HG03039 (cell line): ENCODE results near the gene METRNL.
"Not testable (repeated sequence)": the region's sequence is repeated elsewhere in the genome, so short reads cannot be mapped to it uniquely, and the experiment has no call there.

Source experiments
- ATAC-seq: cut with Tn5 transposase; IDR thresholded peaks from one replicate; pipeline ENCODE4 v1.9.1; 2021; ENCODE audit warnings: mild to moderate bottlenecking, moderate library complexity; ENCODE audit not compliant: unreplicated experiment

Gene METRNL

GRCh38 chr17:83051396-83052240, 27.8 kb upstream of the METRNL start:
- peak; percentile 92 for ATAC-seq

DNA sequence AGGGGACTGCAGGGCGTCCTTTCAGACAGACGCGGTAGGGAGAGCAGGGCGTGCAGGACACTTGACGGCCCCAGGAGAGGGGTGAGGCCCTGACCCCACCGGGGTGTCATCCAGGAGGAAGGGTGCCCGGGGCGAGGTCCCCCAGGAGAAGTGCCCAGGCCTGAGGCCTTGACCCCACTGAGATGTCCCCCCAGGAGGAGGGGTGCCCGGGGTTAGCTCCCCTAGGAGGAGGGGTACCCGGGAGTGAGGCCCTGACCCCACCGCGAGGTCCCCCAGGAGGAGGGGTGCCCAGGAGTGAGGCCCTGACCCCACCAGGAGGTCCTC, 27.2 kb upstream of the METRNL start:
- no peak for ATAC-seq

DNA sequence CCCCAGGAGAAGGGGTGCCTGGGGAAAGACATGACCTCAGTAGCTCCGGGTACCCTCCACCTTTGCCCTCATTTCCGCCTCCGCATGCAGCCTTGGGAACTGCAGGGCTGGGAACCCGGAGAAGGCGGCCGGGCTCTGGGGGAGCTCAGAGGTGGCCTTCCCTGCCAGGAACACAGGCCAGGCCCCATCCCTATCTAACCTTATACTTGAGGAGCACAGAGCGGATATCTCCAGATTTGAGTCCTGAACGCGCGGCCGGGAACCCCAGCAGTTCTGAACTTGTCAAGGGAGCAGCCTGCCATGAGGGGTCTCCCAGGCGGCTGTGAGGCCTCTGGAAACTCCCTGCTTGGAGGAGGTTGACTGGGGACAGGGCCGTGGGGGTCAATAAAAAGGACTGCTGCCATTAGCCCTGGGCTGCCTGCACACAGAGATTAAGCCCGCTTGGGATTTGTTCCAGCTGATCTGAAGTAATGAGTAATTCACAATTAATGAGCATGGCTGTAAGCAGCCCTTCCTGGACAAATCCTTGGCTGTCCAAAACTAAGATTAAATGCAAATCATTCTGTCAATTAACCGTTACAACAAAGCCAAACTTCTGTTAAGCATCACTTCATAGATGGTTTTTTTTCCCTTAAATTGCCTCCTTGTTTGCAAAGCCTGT, 26.3 kb upstream of the METRNL start:
- no peak for ATAC-seq

DNA sequence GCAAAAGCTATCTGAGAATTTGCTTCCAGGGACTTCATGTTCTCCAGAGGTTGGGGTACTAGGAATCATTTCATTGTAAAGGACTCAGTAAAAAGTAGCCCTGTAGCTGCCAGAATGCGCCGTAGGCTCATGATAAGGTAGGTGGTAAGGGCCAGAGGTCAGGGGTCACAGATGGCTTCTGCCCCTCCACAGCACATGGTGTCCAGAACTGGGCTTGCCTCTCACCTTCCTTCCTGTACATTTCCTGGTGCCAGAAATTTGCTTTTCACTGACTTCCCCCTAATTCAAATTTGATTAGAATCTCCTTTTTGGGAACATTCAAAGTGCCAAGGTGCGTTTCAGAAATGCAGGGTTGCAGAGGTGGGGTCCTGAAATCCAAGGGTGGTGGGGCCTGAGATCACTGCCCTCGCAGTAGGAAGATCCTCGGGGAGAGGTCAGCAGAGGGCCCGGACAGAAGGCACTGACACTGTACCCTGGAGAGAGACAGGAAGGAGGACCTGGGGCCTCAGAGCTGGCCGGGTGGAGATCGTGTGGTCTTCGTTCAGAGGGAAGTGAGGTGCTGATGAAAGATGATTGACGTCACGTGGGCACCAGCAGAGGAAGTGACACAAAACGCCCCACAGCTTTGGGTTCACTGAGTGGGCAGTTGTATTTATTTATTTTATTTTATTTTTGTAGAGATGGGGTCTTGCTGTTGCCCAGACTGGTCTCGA, 25.5 kb upstream of the METRNL start:
- ATAC-seq, result no peak

GRCh38 chr17:83054518-83055125, 24.8 kb upstream of the METRNL start:
- no peak for ATAC-seq

DNA sequence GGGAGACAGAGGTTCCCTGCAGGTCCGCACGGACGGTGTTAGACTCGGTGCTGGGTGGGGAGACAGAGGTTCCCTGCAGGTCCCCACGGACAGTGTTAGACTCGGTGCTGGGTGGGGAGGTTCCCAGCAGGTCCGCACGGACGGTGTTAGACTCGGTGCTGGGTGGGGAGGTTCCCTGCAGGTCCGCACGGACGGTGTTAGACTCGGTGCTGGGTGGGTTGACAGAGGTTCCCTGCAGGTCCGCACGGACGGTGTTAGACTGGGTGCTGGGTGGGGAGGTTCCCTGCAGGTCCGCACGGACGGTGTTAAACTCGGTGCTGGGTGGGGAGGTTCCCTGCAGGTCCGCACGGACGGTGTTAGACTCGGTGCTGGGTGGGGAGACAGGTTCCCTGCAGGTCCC, 24.2 kb upstream of the METRNL start:
- not testable (repeated sequence) for ATAC-seq

DNA sequence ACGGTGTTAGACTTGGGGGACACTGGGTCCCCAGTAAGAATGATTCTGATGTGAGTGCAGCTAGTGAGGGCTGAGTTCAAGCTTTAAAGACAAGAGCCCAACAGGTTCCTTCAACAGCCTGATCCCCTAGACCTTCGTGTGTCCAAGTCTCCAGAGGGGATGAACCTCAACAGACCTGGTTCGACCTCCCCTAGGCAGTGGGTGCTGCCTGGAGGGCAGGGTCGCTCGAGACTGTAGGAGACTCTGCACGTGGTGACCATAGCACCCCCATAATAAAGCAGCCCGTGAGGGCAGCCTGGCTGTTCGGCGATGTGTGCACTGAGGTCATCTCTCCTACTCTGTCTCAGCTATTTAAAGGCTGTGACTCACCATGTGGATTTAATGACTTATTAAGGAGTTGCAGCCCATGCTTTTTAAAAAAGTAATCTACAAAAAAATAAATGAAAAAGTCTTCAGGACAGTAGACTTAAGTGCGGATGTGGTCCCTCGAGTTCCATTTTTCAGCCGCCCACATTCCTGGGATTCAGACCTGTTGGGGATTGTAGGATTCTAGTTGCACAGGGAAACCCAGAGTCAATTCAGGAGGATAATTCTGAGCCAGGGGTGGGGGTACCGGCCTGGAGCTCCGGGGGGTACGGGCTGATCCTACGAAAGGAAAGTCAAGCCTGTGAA, 23.4 kb upstream of the METRNL start:
- ATAC-seq, result no peak

DNA sequence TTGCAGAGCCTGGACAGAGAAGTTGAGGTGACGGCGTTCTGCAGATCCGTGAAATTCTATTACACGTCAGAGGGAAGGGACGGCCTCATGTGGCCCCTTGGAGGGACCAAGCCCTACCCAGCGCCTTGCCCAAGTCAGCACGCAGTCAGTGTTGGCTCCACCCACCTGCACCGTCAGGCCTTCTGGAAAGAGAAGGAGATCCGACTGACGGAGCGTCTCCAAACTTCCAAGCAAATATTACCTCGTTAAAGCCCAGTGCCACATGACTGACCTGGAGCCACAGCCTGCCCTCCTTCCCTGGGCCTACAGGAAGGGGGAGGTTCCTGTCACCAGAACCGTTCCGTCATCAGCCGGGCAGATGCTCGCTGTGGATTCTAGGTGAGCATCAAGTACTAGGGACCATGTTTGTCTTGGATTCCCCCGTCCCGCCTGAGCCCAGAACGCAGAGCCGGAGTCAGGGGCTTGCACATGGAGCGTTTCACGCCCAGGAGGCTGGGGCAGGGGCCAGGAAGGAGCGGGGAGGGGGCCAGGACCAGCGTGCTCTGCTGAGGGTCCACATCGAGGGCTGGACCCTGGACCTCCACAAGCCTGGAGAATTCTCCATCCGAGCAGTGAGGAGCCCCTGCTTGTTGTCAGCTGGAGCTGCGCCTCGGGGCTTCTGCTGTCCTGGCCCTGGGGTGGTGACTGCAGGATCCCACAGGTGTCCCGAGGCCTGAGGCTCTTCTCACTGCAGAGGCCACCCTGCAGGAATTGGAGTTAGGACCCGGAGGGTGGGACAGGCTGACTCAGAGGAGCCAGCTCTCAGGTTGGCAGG, 22.6 kb upstream of the METRNL start:
- no peak for ATAC-seq

DNA sequence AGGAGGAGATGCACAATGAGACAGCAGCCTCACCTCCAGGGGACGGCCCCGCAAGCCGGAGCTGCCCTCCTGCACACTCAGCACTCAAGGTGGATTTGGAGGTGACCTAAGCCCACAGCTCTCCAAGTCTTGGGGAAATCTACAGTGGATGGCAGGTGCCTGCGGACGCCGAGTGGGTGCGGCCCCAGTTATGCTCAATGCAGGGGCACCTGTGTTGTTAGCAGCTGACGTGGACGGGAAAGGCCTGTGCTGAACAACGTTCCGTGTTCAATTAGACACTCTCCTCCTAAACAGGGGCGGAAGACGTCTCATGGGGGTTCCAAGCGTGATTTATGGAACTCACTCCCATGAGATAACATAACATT, 22.0 kb upstream of the METRNL start:
- ATAC-seq, result no peak

DNA sequence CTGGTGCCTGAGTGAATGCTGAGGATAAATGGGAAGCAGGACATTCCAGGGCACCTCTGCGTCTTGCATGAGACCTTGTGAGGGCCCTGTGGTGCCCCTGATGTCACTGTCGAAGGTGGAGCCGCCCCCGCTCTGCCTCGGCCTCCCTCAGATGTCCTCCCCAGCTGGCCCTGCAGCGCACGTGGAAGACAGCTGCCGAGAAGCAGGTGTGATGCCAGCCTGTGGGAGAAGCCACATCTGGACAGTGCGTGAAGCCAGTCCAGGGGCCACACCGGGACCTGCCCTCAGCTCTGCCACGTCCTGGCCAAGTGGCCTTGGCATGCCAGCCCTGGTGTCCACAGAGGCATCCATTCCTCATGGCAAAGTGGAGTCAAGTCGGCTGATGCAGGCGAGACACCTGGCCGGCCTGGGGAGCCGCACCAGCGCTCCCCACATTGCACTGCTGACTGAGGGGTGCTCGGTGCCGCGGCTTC, 21.6 kb upstream of the METRNL start:
- ATAC-seq, result no peak

- no peak for ATAC-seq
These were observed 21.1 kb upstream of the METRNL start for GRCh38 chr17:83058266-83058798.

- ATAC-seq, result no peak
These were observed 17.8 kb upstream of the METRNL start for GRCh38 chr17:83061586-83061985.

DNA sequence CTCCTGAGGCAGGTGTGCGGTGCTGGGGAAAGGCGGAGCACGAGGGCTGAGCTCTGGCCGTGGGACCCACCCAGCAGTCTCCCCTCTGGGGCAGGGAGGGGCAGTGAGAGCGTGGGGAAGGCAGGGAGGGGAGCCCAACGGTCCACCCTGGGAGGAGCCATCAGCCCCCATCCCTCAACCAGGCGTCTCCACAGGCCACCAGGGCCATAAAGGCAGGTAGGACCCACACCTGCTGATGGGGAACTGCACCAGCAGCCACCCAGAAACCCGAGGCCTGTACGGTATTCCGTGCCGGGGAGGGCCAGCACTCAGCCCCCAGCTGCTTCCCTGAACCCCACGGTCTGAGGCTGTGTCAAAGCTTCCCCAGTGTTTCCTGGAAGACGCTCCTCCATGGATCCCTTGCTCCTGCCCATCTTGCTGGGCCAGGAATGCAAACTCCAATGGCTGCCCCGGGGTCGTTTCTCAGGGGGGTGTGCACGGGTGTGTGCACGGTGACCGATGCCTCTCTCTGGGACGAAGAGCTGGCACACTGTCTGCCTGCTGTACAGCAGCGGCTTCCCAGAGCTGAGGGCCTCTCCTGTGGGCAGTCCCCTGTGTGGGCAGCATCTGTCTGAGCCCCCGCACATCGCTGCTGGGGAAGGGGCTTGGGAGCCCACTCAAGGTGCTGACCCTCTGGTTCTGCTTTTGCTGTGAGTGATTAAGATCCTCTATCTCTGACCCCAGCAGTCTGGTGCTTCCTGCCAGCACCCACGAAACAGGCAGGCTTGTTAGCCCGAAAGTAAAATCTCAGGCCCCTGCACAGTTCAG, 17.2 kb upstream of the METRNL start:
- ATAC-seq, result no peak

DNA sequence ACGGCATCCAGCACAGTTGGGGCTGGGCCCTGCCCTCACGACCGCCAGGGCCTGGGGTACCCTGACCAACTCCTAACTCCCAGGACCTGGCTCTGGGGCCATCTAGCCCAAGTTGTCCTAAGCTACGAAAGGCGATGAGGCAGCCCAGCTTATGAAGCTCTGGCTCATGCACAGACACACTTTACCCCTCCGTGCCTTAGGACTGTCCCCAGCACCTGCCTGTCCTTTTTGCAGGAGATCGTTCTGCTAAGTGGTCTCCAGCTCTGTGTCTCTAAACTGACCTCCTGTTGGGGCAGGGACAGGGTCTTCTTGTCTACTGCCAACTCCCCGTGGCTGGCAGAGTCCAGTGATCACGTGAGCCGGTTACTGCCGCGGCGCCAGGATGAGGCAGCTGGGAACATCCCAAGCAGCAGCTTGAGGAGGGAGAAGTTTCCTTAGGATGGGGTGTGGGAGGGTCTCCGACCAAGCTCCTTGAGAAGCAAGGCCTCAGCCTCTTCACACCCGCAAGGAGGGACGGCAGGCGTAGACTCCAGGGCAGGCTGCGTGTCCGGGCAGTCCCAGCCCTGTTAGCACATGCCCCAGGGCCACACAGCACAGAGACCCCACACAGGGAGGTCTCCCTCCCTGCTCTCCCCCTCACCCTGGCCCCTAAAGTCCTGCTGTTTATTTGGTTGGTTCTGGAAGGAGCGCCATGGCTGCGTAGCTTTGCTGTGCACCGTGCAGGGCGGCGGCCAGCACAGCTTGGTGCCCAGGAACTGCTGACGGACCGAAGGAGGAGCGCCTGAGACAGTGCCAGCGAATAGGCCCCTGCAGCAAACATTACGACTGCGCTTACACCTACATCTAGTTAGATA, 16.4 kb upstream of the METRNL start:
- no peak for ATAC-seq

DNA sequence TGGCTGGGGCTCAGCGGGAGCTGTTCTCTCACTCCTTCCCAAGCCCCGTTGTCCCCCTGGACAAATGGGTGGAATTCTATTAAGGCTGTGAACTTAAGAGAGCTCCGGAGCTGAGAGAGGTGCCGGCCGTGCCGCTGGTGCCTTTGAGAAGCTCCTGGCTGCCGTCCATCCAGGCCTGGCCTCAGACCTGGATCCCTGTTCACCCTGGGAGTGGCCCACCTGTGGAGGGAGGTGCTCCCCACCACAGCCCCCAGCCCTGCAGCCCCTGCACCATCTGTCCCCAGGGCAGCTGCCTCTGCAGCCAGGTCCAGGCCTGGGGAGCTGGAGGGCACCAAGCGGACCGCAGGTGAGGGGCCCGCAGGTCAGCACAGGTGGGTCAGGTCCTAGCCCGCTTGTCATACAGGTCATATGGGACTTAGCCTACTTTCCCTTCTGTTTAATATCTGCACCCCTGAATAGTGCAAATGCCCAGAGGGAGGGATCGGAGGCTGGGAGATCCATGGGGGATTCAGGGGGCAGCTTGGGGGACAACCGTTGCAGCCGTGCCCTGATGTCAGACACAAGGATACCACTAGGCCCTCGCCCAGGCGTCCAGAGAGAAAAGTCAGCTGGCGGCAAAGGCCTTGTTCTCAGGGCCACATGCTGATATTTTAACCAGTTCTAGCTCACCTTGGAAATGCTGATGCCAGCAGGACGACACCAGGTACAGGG, 15.2 kb upstream of the METRNL start:
- ATAC-seq, result no peak

- no peak for ATAC-seq
These were observed 14.4 kb upstream of the METRNL start for GRCh38 chr17:83064732-83065659.
